Activated naive CD4-positive, alpha-beta T cell treated with anti-CD3 and anti-CD28 coated beads for 36 hours (primary cell): ENCODE data around the gene HNRNPLL. TPM values are rescaled to one million over a fixed set of nuclear protein-coding genes. Genes with fewer than 3 reads are reported as not detected.

Experiments
- CTCF ChIA-PET: fragments of 350-600 bp; sonication (Branson Sonifier 250); formaldehyde crosslinking; loops from one replicate; lab custom pipeline; 2021; ENCODE audit warnings: antibody characterized with exemption; lab: Charles Lee
- DNase-seq: peaks from one replicate; pipeline ENCODE4 v3.0.0-alpha.2; 2020
- H3K27ac Mint-ChIP-seq: one replicate; pipeline ENCODE4 v1.8.0; 2021; ENCODE audit warnings: mild to moderate bottlenecking, mixed read lengths
- H3K27me3 Mint-ChIP-seq: one replicate; pipeline ENCODE4 v1.8.0; 2021; ENCODE audit warnings: low read depth, mixed read lengths
- H3K36me3 Mint-ChIP-seq: one replicate; pipeline ENCODE4 v1.8.0; 2021; ENCODE audit warnings: low read depth, mixed read lengths
- H3K4me1 Mint-ChIP-seq: one replicate; pipeline ENCODE4 v1.8.0; 2021; ENCODE audit warnings: low read depth, mixed read lengths
- H3K4me3 Mint-ChIP-seq: one replicate; pipeline ENCODE4 v1.8.0; 2021; ENCODE audit warnings: mild to moderate bottlenecking, moderate library complexity, mixed read lengths
- H3K9me3 Mint-ChIP-seq: one replicate; pipeline ENCODE4 v1.8.0; 2021; ENCODE audit warnings: mixed read lengths
- intact Hi-C: fragments of 100-400 bp; cut with micrococcal nuclease; formaldehyde crosslinking; loops from one replicate; pipeline ENCODE4 v1.15.1; 2023
- total RNA-seq, 2 experiments: library from RNA; stranded (reverse); gene quantifications; one replicate each; pipeline ENCODE4 v1.2.3, GENCODE V29; 2021

Gene HNRNPLL
- total RNA-seq, 2 experiments from 2014 or later, result 54.4 to 57.3 TPM

DNA sequence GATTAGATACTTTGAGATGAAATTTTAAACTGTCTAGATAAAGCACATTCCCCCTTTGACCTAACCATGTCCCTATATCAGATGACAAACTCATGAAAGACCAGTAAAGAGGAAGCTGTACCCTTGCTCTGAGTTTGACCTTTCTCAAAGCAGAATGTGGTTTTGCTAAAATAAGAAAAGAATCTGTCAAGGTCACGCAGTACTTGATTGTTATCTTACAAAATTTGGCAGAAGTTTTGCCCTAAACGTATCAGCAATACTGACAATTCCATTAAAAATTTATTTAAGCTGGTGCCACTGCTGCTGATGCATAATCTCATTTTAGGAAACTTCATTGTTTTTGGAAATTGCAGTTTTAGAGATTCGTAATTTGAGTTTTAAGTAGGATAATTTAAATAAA lies 32.0 kb upstream of the HNRNPLL start:
- no peaks in the 10 kb centered on the region for H3K36me3 Mint-ChIP-seq
- no peaks in the 10 kb centered on the region for H3K27me3 Mint-ChIP-seq
- H3K27ac Mint-ChIP-seq, result no peak overlapping the region
- peaks cover 16% of the 10 kb centered on the region for H3K4me1 Mint-ChIP-seq
- intact Hi-C loops, result loop anchor here (2.0 kb wide), 1 partner anchor 20 kb away; no protein-coding TSS in a partner anchor
- DNase-seq, result no peak
- no peak overlapping the region for H3K4me3 Mint-ChIP-seq
- CTCF ChIA-PET, result interaction anchor here (0.7 to 1.0 kb wide), 3 partner anchors 9 to 378 kb away, joined by 3 to 4 read pairs (median 3); no protein-coding TSS in a partner anchor
- H3K9me3 Mint-ChIP-seq, result peaks cover 3% of the 10 kb centered on the region

DNA sequence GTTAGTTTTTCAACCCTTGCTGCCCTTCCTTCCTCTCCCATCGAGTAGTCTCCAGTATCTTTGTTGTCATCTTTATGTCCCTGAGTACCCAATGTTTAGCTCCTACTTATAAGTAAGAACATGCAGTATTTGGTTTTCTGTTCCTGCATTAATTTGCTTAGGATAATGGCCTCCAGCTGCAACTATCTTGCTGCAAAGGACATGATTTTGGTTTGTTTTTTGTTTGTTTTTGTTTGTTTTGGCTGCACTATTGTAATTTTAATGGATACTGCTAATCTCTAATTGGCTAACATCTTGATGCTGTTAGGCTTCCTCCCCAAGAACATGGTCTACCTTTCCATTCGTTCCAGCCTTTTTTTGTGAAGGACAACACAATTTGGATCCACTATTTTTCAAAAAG lies 31.2 kb upstream of the HNRNPLL start:
- peaks cover 14% of the 10 kb centered on the region for H3K4me1 Mint-ChIP-seq
- intact Hi-C loops, result loop anchor here (2.0 kb wide), 1 partner anchor 19 kb away; no protein-coding TSS in a partner anchor
- H3K27ac Mint-ChIP-seq, result no peak overlapping the region
- H3K36me3 Mint-ChIP-seq, result no peaks in the 10 kb centered on the region
- no peak for DNase-seq
- no peaks in the 10 kb centered on the region for H3K27me3 Mint-ChIP-seq
- H3K9me3 Mint-ChIP-seq, result peaks cover 3% of the 10 kb centered on the region
- no peak overlapping the region for H3K4me3 Mint-ChIP-seq
- CTCF ChIA-PET, result interaction anchor here (0.6 to 0.7 kb wide), 2 partner anchors 22 to 69 kb away, joined by 3 read pairs; no protein-coding TSS in a partner anchor

DNA sequence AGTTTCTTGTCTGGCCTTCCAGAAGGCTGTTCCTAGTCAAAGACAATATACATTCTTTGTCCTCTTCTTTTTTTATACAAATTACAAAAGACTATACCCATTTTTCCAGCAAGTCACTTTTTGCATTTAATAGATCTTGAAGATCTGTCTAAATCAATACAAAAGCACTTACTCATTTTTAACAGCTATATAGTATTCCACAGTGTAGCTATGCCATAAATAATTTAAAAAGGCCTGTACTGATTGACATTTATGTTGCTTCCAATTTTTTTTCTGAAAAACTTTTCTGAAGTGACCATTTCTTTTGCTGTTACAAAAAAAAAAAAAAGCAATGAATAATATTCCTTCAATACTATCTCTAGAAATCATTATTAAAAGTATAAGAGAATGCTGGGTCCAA lies 30.3 kb upstream of the HNRNPLL start:
- no peak overlapping the region for H3K4me3 Mint-ChIP-seq
- no peak for DNase-seq
- CTCF ChIA-PET, result no interaction called here
- H3K27ac Mint-ChIP-seq, result no peak overlapping the region
- peaks cover 3% of the 10 kb centered on the region for H3K9me3 Mint-ChIP-seq
- intact Hi-C loops, result no loop called here
- H3K36me3 Mint-ChIP-seq, result no peaks in the 10 kb centered on the region
- no peaks in the 10 kb centered on the region for H3K27me3 Mint-ChIP-seq
- H3K4me1 Mint-ChIP-seq, result peaks cover 7% of the 10 kb centered on the region

DNA sequence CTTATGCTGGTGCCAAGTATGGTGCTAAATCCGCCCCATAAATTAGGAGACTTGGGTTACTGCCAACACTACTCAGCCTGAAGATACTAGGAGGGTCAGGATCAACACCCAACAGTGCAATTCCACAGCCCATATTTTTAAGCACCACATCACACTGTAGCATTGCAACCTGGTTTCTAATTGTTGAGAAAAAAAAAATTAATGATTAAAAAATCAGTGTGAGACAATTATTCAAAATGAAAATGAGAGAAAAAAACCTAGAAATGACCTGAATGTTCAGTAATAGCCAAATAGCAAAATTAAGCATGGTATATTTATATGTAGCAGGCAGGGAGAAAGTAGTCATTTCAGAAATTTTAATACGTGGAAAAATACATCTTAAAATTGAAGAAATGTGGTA lies 29.2 kb upstream of the HNRNPLL start:
- CTCF ChIA-PET, result no interaction called here
- intact Hi-C loops, result no loop called here
- no peak for DNase-seq
- no peak overlapping the region for H3K4me3 Mint-ChIP-seq
- peaks cover 3% of the 10 kb centered on the region for H3K9me3 Mint-ChIP-seq
- no peak overlapping the region for H3K27ac Mint-ChIP-seq
- no peaks in the 10 kb centered on the region for H3K27me3 Mint-ChIP-seq
- H3K4me1 Mint-ChIP-seq, result peaks cover 6% of the 10 kb centered on the region
- H3K36me3 Mint-ChIP-seq, result no peaks in the 10 kb centered on the region

DNA sequence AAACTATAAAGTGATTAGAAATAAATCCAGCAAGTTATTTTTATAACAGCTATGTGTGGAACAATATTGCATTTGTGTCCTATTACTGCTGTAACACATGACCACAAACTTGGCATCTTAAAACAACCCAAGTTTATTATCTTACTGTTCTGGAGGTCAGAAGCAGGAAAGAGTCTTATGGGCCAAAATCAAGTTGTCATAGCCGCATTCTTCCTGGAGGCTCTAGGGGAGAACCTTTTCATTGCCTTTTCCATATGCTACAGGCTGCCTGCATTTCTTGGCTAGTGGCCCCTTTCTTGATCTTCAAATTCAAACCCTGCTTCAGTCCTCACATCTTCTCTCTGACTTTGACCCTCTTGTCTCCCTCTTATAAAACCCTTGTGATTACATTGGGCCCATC lies 27.0 kb upstream of the HNRNPLL start:
- Mint-ChIP-seq H3K36me3 (no peaks in the 10 kb centered on the region), H3K4me1 (peaks cover 14% of the 10 kb centered on the region), H3K27ac (no peak overlapping the region), H3K9me3 (no peaks in the 10 kb centered on the region), H3K27me3 (no peaks in the 10 kb centered on the region), H3K4me3 (no peak overlapping the region)
- intact Hi-C loops, result no loop called here
- CTCF ChIA-PET, result interaction anchor here (0.7 kb wide), 1 partner anchor 11 kb away, joined by 5 read pairs; no protein-coding TSS in a partner anchor
- no peak for DNase-seq

DNA sequence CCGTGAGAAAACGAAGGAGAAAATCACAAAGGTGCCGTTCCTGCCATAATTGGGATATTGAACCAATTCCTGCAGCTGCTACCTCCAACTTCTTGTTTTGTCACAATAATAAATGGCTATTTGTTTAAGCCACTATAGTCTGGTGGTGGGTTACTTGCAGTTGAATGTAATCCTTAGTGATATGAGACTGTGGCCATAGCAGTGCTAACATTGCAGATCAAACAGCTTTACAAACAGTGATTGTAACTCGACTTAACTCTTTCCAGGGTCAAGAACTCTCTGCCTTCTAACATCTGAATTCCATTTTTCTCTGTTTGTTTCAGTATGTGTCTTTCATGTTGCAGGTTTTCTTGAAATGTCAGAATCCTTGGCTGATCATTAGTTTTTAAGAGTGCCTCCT lies 24.7 kb upstream of the HNRNPLL start:
- Mint-ChIP-seq H3K36me3 (no peaks in the 10 kb centered on the region), H3K27me3 (no peaks in the 10 kb centered on the region), H3K4me3 (no peak overlapping the region), H3K27ac (no peak overlapping the region), H3K9me3 (no peaks in the 10 kb centered on the region), H3K4me1 (peaks cover 10% of the 10 kb centered on the region)
- CTCF ChIA-PET, result interaction anchor here (0.8 to 1.2 kb wide), 2 partner anchors 12 to 25 kb away, joined by 5 read pairs; no protein-coding TSS in a partner anchor
- intact Hi-C loops, result no loop called here
- no peak for DNase-seq

DNA sequence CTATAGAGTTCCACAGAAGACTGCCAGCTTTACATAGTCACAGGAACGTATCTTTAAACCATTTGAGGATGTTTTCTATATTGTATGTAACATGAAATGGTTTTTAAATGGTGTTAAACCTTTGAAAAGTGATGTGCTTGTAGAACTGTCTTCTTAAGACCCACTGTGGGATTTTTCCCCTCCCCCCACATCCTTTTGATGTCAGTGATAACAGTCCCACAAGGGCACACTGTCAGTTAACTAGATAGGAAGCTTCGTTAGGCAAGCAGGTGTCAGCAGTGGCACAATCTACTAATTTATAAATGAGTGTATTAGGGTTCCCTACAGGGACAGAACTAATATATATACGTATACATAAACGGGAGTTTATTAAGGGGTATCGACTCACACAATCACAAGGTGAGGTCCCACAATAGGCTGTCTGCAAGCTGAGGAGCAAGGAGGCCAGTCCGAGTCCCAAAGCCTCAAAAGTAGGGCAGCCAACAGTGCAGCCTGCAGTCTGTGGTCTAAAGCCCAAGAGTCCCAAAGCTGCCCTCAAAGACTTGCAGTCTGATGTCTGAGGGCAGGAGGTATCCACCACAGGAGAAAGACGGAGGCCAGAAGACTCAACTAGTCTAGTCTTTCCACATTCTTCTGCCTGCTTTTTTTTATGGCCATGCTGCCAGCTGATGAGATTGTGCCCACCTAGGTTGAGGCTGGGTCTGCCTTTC lies 23.8 kb upstream of the HNRNPLL start:
- H3K4me3 Mint-ChIP-seq, result no peak overlapping the region
- no peaks in the 10 kb centered on the region for H3K36me3 Mint-ChIP-seq
- DNase-seq, result no peak
- intact Hi-C loops, result no loop called here
- no peaks in the 10 kb centered on the region for H3K27me3 Mint-ChIP-seq
- no peaks in the 10 kb centered on the region for H3K9me3 Mint-ChIP-seq
- H3K4me1 Mint-ChIP-seq, result peaks cover 10% of the 10 kb centered on the region
- CTCF ChIA-PET, result interaction anchor here (0.9 to 1.2 kb wide), 4 partner anchors 8 to 26 kb away, joined by 3 to 5 read pairs (median 3); no protein-coding TSS in a partner anchor
- H3K27ac Mint-ChIP-seq, result no peak overlapping the region

DNA sequence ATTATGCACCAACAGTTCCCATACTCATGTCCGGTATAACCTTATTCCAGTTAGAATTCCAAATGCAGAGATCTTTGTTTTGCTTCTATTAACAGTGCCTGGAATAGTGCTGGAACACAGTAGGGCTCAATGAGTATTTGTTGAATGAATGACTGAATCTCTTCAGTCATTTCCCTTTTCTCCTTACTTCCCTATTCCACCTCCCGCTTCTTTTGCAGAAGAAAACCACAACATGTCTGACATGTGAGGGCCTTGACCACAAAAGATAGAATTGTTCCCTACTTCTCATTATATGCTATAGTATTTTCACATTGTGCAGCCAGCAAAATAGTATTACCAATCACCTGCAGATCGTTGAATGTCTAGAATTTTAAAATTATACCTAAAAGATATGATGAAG lies 19.5 kb upstream of the HNRNPLL start:
- Mint-ChIP-seq H3K27me3 (peaks cover 6% of the 10 kb centered on the region), H3K36me3 (no peaks in the 10 kb centered on the region), H3K27ac (no peak overlapping the region), H3K4me1 (peaks cover 16% of the 10 kb centered on the region), H3K9me3 (no peaks in the 10 kb centered on the region), H3K4me3 (no peak overlapping the region)
- intact Hi-C loops, result no loop called here
- CTCF ChIA-PET, result no interaction called here
- DNase-seq, result no peak

DNA sequence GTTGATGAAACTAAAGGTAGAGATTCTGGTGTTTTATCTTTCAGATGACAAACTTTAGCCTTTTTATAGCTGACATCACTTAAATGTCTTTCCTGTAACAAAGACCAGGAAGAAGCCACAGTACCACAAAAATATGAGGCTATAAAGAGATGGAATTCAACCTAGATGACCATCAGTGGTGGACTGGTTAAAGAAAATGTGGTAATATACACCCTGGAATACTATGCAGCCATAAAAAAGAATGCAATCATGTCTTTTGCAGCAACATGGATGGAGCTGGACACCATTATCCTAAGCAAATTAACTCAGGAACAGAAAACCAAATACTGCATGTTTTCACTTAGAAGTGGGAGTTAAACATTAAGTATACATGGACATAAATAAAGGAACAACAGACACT lies 18.3 kb upstream of the HNRNPLL start:
- Mint-ChIP-seq H3K4me3 (no peak overlapping the region), H3K9me3 (no peaks in the 10 kb centered on the region), H3K4me1 (peaks cover 10% of the 10 kb centered on the region), H3K36me3 (no peaks in the 10 kb centered on the region), H3K27ac (no peak overlapping the region), H3K27me3 (peaks cover 6% of the 10 kb centered on the region)
- no peak for DNase-seq
- CTCF ChIA-PET, result interaction anchor here (0.9 to 1.2 kb wide), 2 partner anchors 10 to 17 kb away, joined by 3 read pairs; no protein-coding TSS in a partner anchor
- intact Hi-C loops, result no loop called here

DNA sequence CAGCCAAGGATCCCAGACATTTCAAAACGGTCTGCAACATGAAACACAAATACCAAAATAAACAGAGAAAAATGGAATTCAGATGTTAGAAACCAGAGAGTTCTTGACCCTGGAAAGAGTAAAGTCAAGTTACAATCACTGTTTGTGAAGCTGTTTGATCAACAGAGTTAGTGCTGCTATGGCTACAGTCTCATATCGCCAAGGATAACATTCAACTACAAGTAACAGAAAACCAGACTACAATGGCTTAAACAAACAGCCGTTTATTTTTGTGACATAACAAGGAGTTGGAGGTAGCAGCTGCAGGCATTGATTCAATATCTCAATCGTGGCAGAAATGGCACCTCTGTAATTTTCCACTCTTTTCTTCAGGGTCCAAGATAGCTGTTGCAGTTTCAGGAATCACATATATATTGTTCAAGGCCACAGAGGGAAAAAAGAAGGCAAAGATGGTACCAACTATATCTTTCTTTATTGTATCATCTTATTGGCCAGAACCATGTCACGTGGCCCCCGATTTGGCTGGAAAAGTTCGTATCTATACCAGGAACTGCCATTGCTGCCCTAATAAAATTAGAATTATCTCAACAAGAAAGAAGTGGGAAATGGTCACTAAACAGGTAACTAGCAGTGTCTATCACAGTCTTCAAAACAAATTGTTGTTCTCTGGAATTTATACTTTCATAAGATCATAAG lies 17.7 kb upstream of the HNRNPLL start:
- no peaks in the 10 kb centered on the region for H3K36me3 Mint-ChIP-seq
- intact Hi-C loops, result no loop called here
- H3K9me3 Mint-ChIP-seq, result no peaks in the 10 kb centered on the region
- H3K27me3 Mint-ChIP-seq, result peaks cover 6% of the 10 kb centered on the region
- H3K4me1 Mint-ChIP-seq, result peaks cover 14% of the 10 kb centered on the region
- CTCF ChIA-PET, result interaction anchor here (0.6 to 1.4 kb wide), 5 partner anchors 9 to 39 kb away, joined by 3 to 4 read pairs (median 3); no protein-coding TSS in a partner anchor
- DNase-seq, result no peak
- H3K4me3 Mint-ChIP-seq, result no peak overlapping the region
- H3K27ac Mint-ChIP-seq, result no peak overlapping the region

DNA sequence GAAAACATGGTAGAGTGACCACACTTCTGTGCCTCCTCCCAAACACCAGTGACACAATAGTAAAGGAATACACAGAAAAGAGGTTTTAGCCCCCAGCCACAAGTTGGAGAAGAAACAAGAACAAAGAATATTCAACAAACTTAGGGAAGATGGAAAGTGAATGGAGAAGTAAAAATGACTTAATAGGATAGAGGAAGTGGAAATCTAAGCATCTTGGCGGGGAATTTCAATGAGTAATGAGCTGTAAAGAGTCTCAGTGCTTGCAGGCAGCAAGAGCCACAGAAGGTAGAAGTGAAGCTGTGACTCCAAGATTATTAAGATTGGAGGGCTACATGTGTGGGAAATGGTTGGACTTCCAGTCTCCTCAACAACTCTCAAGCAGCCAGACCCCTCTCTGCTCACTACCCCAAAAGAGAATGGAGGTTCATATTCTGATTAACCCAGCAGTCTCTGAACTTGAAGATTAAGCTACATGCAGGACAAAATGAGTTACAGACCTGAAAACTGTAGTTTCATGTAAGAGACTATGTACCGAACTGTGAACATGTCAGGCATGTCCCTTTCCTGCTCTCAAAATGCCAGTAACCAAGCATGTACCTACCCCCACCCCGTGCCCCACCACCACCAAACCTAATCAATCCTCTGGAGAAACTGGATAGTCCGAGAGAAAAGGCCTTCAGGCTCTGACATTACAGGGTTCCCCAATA lies 16.9 kb upstream of the HNRNPLL start:
- Mint-ChIP-seq H3K27me3 (peaks cover 6% of the 10 kb centered on the region), H3K4me1 (peaks cover 21% of the 10 kb centered on the region), H3K36me3 (no peaks in the 10 kb centered on the region), H3K4me3 (no peak overlapping the region), H3K27ac (no peak overlapping the region), H3K9me3 (no peaks in the 10 kb centered on the region)
- intact Hi-C loops, result no loop called here
- CTCF ChIA-PET, result interaction anchor here (0.6 to 3.3 kb wide), 5 partner anchors 8 to 38 kb away, joined by 3 to 18 read pairs (median 3); no protein-coding TSS in a partner anchor
- no peak for DNase-seq

DNA sequence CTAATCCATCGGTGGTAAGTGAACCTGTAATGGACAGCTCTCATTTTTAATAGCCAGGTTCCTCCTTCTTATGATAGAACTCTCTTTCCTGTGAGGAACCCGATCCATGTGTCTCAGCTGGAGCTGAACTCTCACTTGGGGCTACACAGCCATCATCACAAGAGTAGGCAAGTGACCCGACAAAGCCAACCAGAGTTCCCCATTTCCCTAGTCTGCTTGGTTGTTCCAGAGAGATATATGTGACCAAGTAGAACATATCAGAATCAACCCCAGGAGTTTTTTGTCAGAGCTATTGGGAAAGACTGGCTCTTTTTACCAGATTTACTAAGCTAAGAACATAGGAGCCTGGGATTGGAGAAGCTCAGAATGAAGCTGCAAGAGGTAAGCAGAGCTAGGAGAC lies 14.6 kb upstream of the HNRNPLL start:
- intact Hi-C loops, result no loop called here
- CTCF ChIA-PET, result interaction anchor here (1.0 to 3.3 kb wide), 3 partner anchors 12 to 35 kb away, joined by 3 to 18 read pairs (median 5); no protein-coding TSS in a partner anchor
- H3K36me3 Mint-ChIP-seq, result no peaks in the 10 kb centered on the region
- no peaks in the 10 kb centered on the region for H3K9me3 Mint-ChIP-seq
- no peak for DNase-seq
- peaks cover 40% of the 10 kb centered on the region for H3K4me1 Mint-ChIP-seq
- no peak overlapping the region for H3K27ac Mint-ChIP-seq
- peaks cover 6% of the 10 kb centered on the region for H3K27me3 Mint-ChIP-seq
- no peak overlapping the region for H3K4me3 Mint-ChIP-seq
